B cell (primary cell): Measurements from ENCODE around the gene ZNF319.

Experiments
- CTCF ChIP-seq: fragments of 200-600 bp; IDR thresholded peaks from one replicate; pipeline ENCODE4 v1.8.0; 2022; ENCODE audit warnings: antibody characterized with exemption, mild to moderate bottlenecking
- EZH2 ChIP-seq: IDR thresholded peaks from 2 replicates; pipeline ENCODE4 v1.6.1; 2012; ENCODE audit warnings: borderline replicate concordance, low read depth, mild to moderate bottlenecking, moderate library complexity, low read length; ENCODE audit not compliant: insufficient read depth, poor library complexity, severe bottlenecking

- no peak for TF ChIP-seq CTCF
- TF ChIP-seq EZH2, result no peak
Measured at GRCh38 chr16:58049232-58050185, 49.0 kb upstream of the ZNF319 start.
